Inflammatory macrophage treated with lipopolysaccharide for 4 hours (primary cell): ENCODE data around the gene CMTR2.
"Not testable (repeated sequence)": the region's sequence is repeated elsewhere in the genome, so short reads cannot be mapped to it uniquely, and the experiment has no call there.

ENCODE experiments used
- DNase-seq: peaks from one replicate; pipeline ENCODE4 v3.0.0-alpha.2; 2020

CMTR2 gene, protein sequence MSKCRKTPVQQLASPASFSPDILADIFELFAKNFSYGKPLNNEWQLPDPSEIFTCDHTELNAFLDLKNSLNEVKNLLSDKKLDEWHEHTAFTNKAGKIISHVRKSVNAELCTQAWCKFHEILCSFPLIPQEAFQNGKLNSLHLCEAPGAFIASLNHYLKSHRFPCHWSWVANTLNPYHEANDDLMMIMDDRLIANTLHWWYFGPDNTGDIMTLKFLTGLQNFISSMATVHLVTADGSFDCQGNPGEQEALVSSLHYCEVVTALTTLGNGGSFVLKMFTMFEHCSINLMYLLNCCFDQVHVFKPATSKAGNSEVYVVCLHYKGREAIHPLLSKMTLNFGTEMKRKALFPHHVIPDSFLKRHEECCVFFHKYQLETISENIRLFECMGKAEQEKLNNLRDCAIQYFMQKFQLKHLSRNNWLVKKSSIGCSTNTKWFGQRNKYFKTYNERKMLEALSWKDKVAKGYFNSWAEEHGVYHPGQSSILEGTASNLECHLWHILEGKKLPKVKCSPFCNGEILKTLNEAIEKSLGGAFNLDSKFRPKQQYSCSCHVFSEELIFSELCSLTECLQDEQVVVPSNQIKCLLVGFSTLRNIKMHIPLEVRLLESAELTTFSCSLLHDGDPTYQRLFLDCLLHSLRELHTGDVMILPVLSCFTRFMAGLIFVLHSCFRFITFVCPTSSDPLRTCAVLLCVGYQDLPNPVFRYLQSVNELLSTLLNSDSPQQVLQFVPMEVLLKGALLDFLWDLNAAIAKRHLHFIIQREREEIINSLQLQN

GRCh38 chr16:71288890-71289731 is at the start of gene CMTR2:
CMTR2 (minus strand) TSS chr16:71289402; CDS start chr16:71285920, 3,482 bp downstream.
- peak; percentile 97 for DNase-seq

- no peak for DNase-seq
These were observed 49.4 kb upstream of the CMTR2 start for GRCh38 chr16:71338632-71339031.

- DNase-seq: no peak
These were observed 49.0 kb upstream of the CMTR2 start for GRCh38 chr16:71338193-71338592.

GRCh38 chr16:71337631-71338030 is 48.4 kb upstream of the CMTR2 start:
- no peak for DNase-seq

GRCh38 chr16:71328151-71328550 is 38.9 kb upstream of the CMTR2 start:
- no peak for DNase-seq

- DNase-seq: no peak
These were observed 38.5 kb upstream of the CMTR2 start for GRCh38 chr16:71327720-71328119.

- no peak for DNase-seq
These were observed 30.8 kb upstream of the CMTR2 start for GRCh38 chr16:71319999-71320398.

DNA sequence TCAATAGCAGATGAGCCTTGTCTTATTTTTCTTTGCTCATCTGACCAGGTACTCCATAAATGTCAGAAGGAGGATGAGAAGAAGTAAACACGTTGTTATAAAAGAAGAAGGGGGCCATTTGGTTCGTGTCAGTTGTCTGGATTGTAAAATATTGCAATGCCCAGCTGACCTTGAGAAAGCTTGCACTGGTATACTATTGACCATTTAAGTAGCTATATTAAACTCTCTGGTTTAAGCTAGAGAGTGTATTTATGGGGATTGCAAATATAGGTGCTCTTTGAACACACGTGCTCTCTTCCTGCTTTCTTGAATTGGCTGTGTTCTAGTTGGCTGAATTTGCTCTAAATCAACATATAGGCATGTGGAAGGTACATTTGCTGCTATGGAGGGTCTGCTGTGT is 26.1 kb upstream of the CMTR2 start:
- no peak for DNase-seq

DNA sequence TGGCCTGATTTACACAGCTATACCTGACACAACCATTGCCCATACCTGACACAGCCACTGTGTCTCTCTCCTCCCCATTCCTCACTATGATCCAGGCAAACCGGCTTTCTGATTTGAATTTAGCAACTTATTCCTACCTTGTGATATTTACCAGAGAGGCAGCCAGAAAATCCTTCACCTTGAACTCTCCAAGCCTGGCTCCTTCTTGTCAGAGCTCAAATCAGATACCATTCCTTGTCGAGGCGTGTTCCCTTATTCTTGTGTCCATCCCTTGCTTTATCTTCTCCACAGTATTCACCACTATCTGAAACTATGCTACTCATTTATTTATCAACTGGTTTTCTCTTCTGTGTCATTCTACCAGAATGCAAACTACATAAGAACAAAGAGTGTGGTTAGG is 24.4 kb upstream of the CMTR2 start:
- not testable (repeated sequence) for DNase-seq

GRCh38 chr16:71311553-71312158 is 22.5 kb upstream of the CMTR2 start:
- DNase-seq: peak; percentile 12

DNA sequence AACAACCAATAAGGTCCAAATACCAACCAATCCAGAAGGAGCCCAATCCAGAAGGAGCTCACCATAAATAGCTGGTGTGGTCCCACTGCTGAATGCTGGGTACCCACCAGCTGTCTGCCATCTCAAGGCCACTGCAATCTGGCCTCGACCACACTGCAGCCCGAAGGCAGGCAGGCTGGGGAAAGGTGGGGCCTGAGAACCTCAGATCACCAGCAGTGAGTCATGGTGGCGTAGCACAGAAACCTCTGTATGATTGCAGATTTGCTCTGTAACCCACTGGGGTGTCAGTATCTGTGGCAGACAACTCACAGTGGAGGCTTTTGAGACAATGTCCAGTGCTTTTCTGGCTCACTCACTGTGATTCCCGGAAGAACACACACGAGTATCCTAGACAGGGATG is 14.7 kb upstream of the CMTR2 start:
- DNase-seq: no peak

GRCh38 chr16:71297341-71297634 is 8.1 kb upstream of the CMTR2 start:
- no peak for DNase-seq

DNA sequence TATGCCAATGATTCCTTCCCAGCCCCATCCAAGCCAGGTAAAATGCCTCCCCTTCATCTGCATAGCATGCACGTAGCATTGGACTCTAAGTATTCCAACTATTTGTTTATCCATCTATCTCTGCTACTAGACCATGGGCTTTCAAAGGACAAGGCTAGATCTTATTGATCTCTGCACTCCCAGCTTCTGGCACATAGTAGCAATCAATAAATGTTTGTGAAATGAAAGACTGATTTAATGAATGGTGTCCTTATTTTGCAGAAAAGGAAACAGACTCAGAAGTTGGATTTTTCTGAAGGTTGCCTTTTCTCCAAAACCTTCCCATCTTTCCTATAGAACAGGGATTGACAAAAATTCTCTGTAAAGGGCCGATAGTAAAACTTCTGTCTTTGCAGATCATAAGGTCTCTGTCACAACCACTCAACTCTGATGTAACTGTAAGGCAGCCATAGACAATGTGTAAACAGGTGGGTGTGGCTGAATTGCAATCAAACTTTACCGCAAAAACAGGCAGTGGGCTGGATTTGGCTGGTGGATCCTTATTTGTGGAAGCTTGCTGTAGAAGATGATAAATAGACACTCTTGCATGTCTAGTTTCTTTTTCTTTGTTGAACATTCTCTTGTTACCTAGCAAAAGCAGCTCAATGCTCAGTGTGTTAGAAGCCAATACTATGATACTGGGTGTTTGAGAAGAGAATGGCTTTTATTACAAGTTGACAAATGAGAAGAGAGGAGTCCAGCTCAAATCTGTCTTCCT is 7.6 kb upstream of the CMTR2 start:
- peak; percentile 71 for DNase-seq

GRCh38 chr16:71295950-71296349 is 6.7 kb upstream of the CMTR2 start:
- no peak for DNase-seq

DNA sequence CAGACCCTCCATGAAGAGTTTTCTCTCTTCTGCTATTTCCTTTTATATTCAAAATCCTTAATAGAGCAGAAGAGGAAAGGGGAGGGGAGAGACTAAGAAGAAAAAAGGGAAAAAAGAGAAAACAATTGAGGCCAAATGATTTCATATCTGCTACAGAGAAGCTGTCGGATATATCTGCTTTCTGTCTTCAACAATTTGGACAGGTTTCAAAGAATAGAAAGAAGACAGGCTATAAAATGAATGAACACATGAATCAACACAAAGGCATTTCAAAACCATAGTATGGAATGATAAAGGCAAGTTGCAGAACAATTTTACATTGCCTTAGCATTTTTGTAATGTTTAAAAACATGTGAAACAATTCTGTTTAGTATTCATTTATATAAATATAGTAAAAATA is 4.7 kb upstream of the CMTR2 start:
- DNase-seq: no peak

DNA sequence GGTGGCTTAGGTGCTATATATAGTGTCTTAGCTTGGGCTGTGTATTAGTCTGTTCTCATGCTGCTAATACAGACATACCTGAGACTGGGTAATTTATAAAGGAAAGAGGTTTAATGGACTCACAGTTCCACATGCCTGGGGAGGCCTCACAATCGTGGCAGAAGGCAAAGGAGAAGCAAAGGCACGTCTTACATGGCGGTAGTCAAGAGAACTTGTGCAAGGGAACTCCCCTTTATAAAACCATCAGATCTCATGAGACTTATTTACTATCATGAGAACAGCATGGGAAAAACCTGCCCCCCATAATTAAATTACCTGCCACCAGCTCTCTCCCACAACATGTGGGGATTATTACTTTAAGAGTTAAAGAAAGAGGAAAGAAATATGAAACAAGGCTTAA is 2.9 kb upstream of the CMTR2 start:
- not testable (repeated sequence) for DNase-seq

DNA sequence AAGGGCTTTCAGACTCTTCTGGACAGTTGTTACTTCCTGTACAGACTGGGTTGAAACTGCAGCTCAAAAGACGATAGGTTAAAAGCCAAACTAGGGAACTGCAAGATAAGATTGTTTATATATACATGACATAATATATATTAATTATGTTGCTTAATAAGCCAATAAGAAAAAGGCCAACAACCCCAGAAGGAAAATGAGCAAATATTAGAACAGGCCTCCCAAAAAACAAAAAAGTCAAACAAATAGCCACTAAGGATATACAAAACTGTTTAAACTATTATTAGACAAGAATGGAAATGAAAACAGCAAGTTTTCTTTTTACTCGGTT is 495 bp upstream of the CMTR2 start:
- DNase-seq: no peak

GRCh38 chr16:71288570-71288889 is 672 bp downstream of the CMTR2 start:
- no peak for DNase-seq

- DNase-seq: no peak
These were observed 1.3 kb downstream of the CMTR2 start for GRCh38 chr16:71287911-71288310.

- DNase-seq: no peak
These were observed 1.7 kb downstream of the CMTR2 start for GRCh38 chr16:71287454-71287853.

DNA sequence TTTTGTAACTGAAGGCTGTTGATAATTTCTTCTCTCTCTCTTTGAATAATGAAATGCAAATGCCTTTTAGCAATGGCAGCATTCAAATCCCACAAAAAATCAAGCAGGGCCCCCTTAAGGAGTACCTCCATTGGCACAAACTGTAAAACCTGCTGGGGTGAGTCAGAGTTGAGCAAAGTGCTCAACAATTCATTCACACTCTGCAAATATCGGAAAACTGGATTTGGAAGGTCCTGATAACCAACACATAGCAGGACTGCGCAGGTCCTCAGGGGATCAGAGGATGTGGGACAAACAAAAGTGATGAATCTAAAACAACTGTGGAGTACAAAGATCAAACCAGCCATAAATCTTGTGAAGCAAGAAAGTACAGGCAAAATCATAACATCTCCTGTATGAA is 5.6 kb downstream of the CMTR2 start:
- DNase-seq: no peak

DNA sequence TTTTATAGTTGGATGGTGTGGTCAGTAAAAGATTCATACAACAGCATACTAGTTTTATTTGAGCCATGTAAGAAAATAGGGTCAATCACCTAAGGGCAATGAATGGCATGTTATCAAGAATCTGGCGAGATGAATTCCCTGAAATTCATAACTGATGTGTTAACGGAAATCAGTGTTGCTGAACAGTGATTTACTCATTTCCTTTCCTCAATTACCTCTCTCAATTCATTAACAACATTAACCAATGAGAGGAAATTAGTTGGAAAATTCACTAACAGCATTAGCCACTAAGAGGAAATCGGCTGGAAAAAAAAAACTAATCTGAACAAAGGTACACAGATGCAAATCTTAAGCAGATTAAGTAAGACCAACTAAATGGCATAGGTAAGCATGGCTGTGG is 6.3 kb downstream of the CMTR2 start:
- no peak for DNase-seq
